Activated naive CD8-positive, alpha-beta T cell treated with anti-CD3 and anti-CD28 coated beads, Interleukin-2, amount 50 U/mL, for 24 hours (primary cell): ENCODE data around the gene SWT1.

ENCODE experiments used
- ATAC-seq: fragments of 150-1000 bp; cut with Tn5 transposase; one replicate; pipeline ENCODE4 v1.10.0; 2021
- DNase-seq: peaks from one replicate; pipeline ENCODE4 v3.0.0; 2021
- H3K27ac Mint-ChIP-seq: one replicate; pipeline ENCODE4 v1.8.0; 2021; ENCODE audit warnings: mild to moderate bottlenecking, mixed read lengths
- H3K27me3 Mint-ChIP-seq: one replicate; pipeline ENCODE4 v1.8.0; 2021; ENCODE audit warnings: mixed read lengths
- H3K36me3 Mint-ChIP-seq: one replicate; pipeline ENCODE4 v1.8.0; 2021; ENCODE audit warnings: low read depth, mixed read lengths
- H3K4me1 Mint-ChIP-seq: one replicate; pipeline ENCODE4 v1.8.0; 2021; ENCODE audit warnings: mixed read lengths
- H3K4me3 Mint-ChIP-seq: one replicate; pipeline ENCODE4 v1.8.0; 2021; ENCODE audit warnings: mild to moderate bottlenecking, moderate library complexity, mixed read lengths
- H3K9me3 Mint-ChIP-seq: one replicate; pipeline ENCODE4 v1.8.0; 2021; ENCODE audit warnings: mixed read lengths

Gene SWT1

GRCh38 chr1:185280589-185280988 is 123.6 kb downstream of the SWT1 start:
- Mint-ChIP-seq H3K9me3 (peaks cover 15% of the 10 kb centered on the region), H3K36me3 (peaks cover 2% of the 10 kb centered on the region), H3K27me3 (no peaks in the 10 kb centered on the region), H3K27ac (no peak overlapping the region), H3K4me1 (peaks cover 44% of the 10 kb centered on the region), H3K4me3 (no peak overlapping the region)
- DNase-seq (no peak), ATAC-seq (no peak)

DNA sequence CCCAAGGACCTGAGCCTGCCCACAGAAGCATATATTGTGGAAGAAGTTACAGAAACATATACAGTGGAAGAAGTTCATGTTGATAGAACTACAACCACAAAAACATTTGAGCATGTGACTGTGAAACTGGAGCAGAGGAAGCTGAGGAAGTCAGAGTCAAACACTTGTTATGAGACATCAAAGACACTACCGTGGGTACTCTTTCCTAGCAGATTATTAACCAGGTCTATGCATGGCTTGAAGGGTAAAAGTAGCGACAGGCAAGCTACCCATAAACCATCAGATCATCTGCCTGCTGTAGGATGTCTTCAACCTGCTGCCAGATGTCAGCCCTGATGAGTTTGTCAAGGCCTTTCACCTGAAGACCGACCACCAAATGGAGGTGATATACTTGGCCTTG is 124.3 kb downstream of the SWT1 start:
- peak; percentile 77 for ATAC-seq
- Mint-ChIP-seq H3K4me1 (peaks cover 44% of the 10 kb centered on the region), H3K27ac (peak overlapping the region; percentile 63), H3K9me3 (peaks cover 15% of the 10 kb centered on the region), H3K36me3 (peaks cover 2% of the 10 kb centered on the region), H3K27me3 (no peaks in the 10 kb centered on the region), H3K4me3 (no peak overlapping the region)
- no peak for DNase-seq

DNA sequence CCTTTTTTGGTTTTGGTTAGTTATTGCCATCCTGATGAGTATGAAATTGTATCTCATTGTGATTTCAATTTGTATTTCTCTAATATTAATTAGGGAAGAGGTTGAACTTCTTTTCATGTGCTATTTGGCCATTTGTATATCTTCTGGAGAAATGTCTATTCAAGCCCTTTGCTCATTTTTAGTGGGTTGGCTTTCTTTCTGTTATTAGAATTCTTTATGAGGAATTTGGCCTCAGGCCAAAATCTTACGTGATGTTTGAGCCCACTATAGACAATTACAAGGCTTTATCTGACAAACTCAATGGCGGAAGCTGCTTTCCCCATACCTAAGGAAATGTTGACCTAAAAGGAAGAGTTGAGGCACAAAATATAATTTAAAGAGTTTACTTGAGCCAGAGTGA is 127.1 kb downstream of the SWT1 start:
- DNase-seq (no peak), ATAC-seq (no peak)
- H3K27ac Mint-ChIP-seq, result no peak overlapping the region
- H3K4me3 Mint-ChIP-seq, result no peak overlapping the region
- H3K36me3 Mint-ChIP-seq, result peaks cover 5% of the 10 kb centered on the region
- peaks cover 44% of the 10 kb centered on the region for H3K4me1 Mint-ChIP-seq
- H3K9me3 Mint-ChIP-seq, result peaks cover 9% of the 10 kb centered on the region
- H3K27me3 Mint-ChIP-seq, result no peaks in the 10 kb centered on the region

DNA sequence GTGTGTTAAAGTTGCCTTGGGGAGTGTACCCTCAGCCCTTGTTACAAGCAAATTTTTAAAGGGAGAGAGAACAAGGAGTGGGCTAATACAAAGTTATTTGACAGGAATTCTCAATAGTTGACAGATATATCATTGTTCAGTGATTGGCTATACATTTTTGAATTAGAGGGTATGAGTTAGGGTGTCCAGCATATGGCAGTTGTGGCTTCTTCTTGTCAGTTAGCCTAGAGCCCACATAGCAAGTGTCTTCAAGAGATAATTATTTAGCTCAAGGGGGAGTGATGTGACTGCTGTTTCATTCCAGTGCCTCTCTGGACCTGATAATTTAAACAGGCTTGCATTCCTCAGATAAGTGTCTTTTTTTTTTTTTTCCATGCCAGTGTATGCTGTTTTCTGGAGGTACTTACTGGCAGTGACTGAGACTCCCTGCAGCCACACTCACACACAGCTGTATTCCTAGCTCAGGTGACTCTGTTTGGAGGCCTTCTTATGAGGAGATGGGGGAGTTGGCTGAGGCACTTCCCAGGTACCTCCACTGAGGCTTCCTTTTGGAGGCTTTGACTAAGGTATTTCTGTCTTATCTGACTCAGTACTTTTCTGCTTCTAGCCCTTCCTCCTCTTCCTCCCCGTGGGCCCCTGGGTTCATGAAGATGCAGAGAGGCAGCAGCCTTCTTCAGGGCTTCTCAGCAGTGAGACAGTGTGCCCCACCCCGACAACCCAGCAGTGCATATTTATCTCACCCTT is 127.7 kb downstream of the SWT1 start:
- ATAC-seq (peak; percentile 30), DNase-seq (no peak)
- H3K4me3 Mint-ChIP-seq, result no peak overlapping the region
- H3K36me3 Mint-ChIP-seq, result peaks cover 9% of the 10 kb centered on the region
- peaks cover 6% of the 10 kb centered on the region for H3K9me3 Mint-ChIP-seq
- H3K4me1 Mint-ChIP-seq, result peaks cover 41% of the 10 kb centered on the region
- peak overlapping the region; percentile 13 for H3K27ac Mint-ChIP-seq
- H3K27me3 Mint-ChIP-seq, result no peaks in the 10 kb centered on the region

DNA sequence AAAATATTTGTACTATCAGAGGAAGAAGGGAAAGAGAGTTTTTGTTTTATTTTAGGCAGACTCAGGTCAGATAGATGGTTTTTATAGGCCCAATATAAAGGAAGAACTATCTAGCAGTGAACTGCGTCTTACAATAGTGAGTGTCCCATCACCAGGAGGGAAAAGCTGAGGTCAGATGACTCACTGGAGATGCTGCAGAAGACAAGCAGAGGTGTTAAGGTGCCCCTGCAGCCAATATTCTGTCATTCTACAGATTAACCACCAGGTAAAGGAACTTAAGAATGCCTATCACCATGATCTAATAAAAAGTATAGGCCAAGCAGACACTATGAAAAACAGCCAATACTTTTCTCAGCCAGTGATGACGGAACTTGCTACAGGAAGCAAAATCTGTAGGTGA is 130.5 kb downstream of the SWT1 start:
- Mint-ChIP-seq H3K4me1 (peaks cover 15% of the 10 kb centered on the region), H3K36me3 (peaks cover 17% of the 10 kb centered on the region), H3K9me3 (no peaks in the 10 kb centered on the region), H3K27me3 (no peaks in the 10 kb centered on the region), H3K4me3 (no peak overlapping the region), H3K27ac (no peak overlapping the region)
- DNase-seq, result no peak
- ATAC-seq, result no peak

DNA sequence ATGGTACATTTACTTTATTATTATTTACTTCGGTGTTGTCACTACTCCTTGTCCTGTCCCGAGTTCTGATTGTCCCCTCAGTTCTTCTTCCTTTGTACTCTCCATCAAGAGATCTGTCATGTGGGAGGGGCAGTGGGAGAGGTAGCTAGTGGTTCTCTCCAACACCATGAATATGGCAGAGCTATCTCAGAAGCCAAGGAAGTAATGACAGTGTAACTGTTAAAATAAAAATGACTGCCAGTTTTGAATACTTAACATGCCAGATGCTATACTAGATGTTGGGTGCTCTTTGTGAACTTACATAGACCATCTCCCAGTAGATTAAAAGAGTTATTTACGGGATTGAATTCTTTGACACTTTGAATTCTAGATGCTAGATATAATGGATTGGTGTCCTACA is 131.5 kb downstream of the SWT1 start:
- Mint-ChIP-seq H3K9me3 (no peaks in the 10 kb centered on the region), H3K36me3 (peaks cover 21% of the 10 kb centered on the region), H3K4me3 (no peak overlapping the region), H3K27ac (no peak overlapping the region), H3K27me3 (no peaks in the 10 kb centered on the region), H3K4me1 (peaks cover 8% of the 10 kb centered on the region)
- ATAC-seq, result no peak
- no peak for DNase-seq

DNA sequence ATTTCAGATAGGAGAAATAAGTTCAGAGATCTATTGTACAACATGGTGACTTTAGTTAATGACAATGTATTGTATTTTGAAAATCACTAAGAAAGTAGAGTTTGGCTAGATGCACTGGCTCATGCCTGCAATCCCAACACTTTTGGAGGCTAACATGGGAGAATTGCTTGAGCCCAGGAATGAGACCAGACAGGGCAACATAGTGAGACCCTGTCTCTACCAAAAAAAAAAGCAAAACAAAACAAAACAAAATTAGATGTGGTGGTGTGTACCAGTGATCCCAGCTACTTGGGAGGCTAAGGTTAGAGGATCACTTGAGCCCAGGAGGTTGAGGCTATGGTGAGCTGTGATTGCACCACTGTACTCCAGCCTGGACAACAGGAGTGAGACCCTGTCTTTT is 132.9 kb downstream of the SWT1 start:
- H3K36me3 Mint-ChIP-seq, result peaks cover 32% of the 10 kb centered on the region
- no peak for ATAC-seq
- H3K4me3 Mint-ChIP-seq, result no peak overlapping the region
- no peak overlapping the region for H3K27ac Mint-ChIP-seq
- peaks cover 6% of the 10 kb centered on the region for H3K4me1 Mint-ChIP-seq
- no peaks in the 10 kb centered on the region for H3K9me3 Mint-ChIP-seq
- DNase-seq, result no peak
- H3K27me3 Mint-ChIP-seq, result no peaks in the 10 kb centered on the region

DNA sequence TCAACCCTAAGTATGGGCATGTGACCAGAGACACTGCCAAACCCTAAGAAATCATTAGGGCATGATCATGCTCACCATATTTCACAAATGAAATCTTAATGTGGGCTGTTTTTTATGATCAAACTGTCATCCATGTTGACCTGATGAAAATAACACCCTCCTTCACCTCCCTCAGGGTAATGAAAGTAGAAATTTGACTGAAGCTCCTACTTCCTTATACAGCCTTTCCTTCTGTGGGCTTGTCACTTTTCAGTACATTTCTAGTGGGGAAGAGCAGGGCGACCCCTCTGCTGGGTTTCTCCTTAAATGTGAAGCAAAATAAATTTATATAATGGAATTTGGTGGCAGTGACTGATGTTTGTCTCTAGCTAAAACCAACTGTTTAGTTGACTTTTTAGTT is 134.2 kb downstream of the SWT1 start:
- ATAC-seq, result no peak
- Mint-ChIP-seq H3K36me3 (peaks cover 44% of the 10 kb centered on the region), H3K27ac (no peak overlapping the region)

GRCh38 chr1:185291652-185292051 is 134.7 kb downstream of the SWT1 start:
- H3K4me1 Mint-ChIP-seq, result peaks cover 4% of the 10 kb centered on the region
- H3K4me3 Mint-ChIP-seq, result no peak overlapping the region
- H3K9me3 Mint-ChIP-seq, result no peaks in the 10 kb centered on the region
- H3K27ac Mint-ChIP-seq, result no peak overlapping the region
- peaks cover 46% of the 10 kb centered on the region for H3K36me3 Mint-ChIP-seq
- ATAC-seq (no peak), DNase-seq (no peak)
- H3K27me3 Mint-ChIP-seq, result no peaks in the 10 kb centered on the region

More for the DNA sequence above, 134.2 kb downstream of the SWT1 start:
- no peak overlapping the region for H3K4me3 Mint-ChIP-seq
- H3K27me3 Mint-ChIP-seq, result no peaks in the 10 kb centered on the region
- H3K9me3 Mint-ChIP-seq, result no peaks in the 10 kb centered on the region
- H3K4me1 Mint-ChIP-seq, result peaks cover 4% of the 10 kb centered on the region
- DNase-seq, result no peak

- no peak overlapping the region for H3K4me3 Mint-ChIP-seq
- H3K36me3 Mint-ChIP-seq, result peaks cover 48% of the 10 kb centered on the region
- H3K27me3 Mint-ChIP-seq, result no peaks in the 10 kb centered on the region
- DNase-seq, result no peak
- no peak overlapping the region for H3K27ac Mint-ChIP-seq
- ATAC-seq, result no peak
- no peaks in the 10 kb centered on the region for H3K9me3 Mint-ChIP-seq
- H3K4me1 Mint-ChIP-seq, result peaks cover 4% of the 10 kb centered on the region
These were observed 135.3 kb downstream of the SWT1 start for GRCh38 chr1:185292237-185292636.

GRCh38 chr1:185293967-185294542 is 137.1 kb downstream of the SWT1 start:
- ATAC-seq, result no peak
- Mint-ChIP-seq H3K27ac (no peak overlapping the region), H3K9me3 (no peaks in the 10 kb centered on the region), H3K4me1 (peaks cover 4% of the 10 kb centered on the region), H3K27me3 (no peaks in the 10 kb centered on the region), H3K36me3 (peaks cover 66% of the 10 kb centered on the region), H3K4me3 (no peak overlapping the region)
- DNase-seq, result no peak

GRCh38 chr1:185295091-185295490 is 138.1 kb downstream of the SWT1 start:
- Mint-ChIP-seq H3K4me1 (peaks cover 4% of the 10 kb centered on the region), H3K4me3 (no peak overlapping the region), H3K36me3 (peaks cover 64% of the 10 kb centered on the region), H3K27ac (no peak overlapping the region), H3K27me3 (no peaks in the 10 kb centered on the region), H3K9me3 (no peaks in the 10 kb centered on the region)
- no peak for DNase-seq
- ATAC-seq, result no peak

- ATAC-seq (no peak), DNase-seq (no peak)
- H3K27ac Mint-ChIP-seq, result no peak overlapping the region
- peaks cover 73% of the 10 kb centered on the region for H3K36me3 Mint-ChIP-seq
- no peaks in the 10 kb centered on the region for H3K27me3 Mint-ChIP-seq
- H3K4me3 Mint-ChIP-seq, result no peak overlapping the region
- no peaks in the 10 kb centered on the region for H3K9me3 Mint-ChIP-seq
- H3K4me1 Mint-ChIP-seq, result no peaks in the 10 kb centered on the region
These were observed 141.0 kb downstream of the SWT1 start for GRCh38 chr1:185297982-185298381.

GRCh38 chr1:185300152-185300551 is 143.2 kb downstream of the SWT1 start:
- DNase-seq, result no peak
- H3K27me3 Mint-ChIP-seq, result no peaks in the 10 kb centered on the region
- no peaks in the 10 kb centered on the region for H3K4me1 Mint-ChIP-seq
- H3K36me3 Mint-ChIP-seq, result peaks cover 78% of the 10 kb centered on the region
- H3K27ac Mint-ChIP-seq, result no peak overlapping the region
- no peak for ATAC-seq
- H3K4me3 Mint-ChIP-seq, result no peak overlapping the region
- no peaks in the 10 kb centered on the region for H3K9me3 Mint-ChIP-seq

DNA sequence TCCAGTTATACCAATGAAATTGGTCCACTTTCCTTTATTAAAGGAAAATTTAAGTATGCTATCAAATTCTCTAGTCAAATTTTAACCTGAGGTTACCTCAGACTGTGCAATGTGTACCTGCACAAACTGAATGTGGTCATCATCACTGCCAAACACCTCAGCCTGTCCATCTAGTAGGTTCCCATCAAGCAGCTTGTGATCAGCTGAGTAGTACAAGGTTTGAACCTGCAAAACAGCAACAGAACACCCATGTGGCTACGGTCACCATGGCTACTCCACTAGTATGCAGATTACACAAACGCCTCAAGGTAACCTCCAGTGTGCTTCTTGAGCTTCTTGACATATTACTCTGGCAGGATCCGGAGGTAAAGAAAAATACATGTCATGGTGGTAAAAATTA is 148.5 kb downstream of the SWT1 start:
- no peaks in the 10 kb centered on the region for H3K27me3 Mint-ChIP-seq
- ATAC-seq, result no peak
- DNase-seq, result no peak
- no peak overlapping the region for H3K27ac Mint-ChIP-seq
- H3K4me1 Mint-ChIP-seq, result no peaks in the 10 kb centered on the region
- no peak overlapping the region for H3K4me3 Mint-ChIP-seq
- H3K9me3 Mint-ChIP-seq, result no peaks in the 10 kb centered on the region
- H3K36me3 Mint-ChIP-seq, result peaks cover 71% of the 10 kb centered on the region
